ENCODE results near the gene TBC1D22A. TPM values are rescaled to one million over a fixed set of nuclear protein-coding genes. Genes with fewer than 3 reads are reported as not detected.

TBC1D22A gene
- total RNA-seq, 4 donors from 2014 or later, result 15.6 to 21.7 (median 20.5) TPM

DNA sequence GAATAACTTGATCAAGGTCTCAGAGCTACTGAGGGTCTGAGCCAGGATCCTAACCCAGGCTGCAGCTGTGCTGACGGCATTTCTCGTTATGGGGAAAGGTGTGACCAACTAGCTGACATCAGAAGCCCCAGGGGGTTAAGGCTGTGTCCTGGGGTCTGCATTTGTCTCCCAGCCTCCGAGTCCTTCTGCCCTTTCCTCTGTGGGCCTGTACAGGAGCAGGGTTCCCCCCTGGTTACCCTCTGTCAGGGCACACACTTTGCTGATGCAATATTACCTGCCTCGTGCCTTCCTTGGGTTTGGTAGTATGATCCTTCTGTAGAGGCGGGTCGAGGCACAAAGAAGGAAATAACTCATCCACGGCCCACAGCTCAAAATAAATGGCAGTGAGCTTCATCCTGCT, 183.0 kb downstream of the TBC1D22A start:
- intact Hi-C loops (cut with DNase I), result no loop called here
- Histone ChIP-seq H3K9me3 (no peaks in the 10 kb centered on the region), H3K27me3 (no peaks in the 10 kb centered on the region), H3K36me3 (peaks cover 0 to 47% (median 0%) of the 10 kb centered on the region in 3 donors), H3K27ac (no peak overlapping the region), H3K4me1 (no peaks in the 10 kb centered on the region), H3K4me3 (no peak overlapping the region)
- WGBS, 2 donors, result 80 to 87% methylated on average over 7 of the region's 7 CpGs
- no peak for DNase-seq
- TF ChIP-seq POLR2A (IDR thresholded peaks at IDR 0.05) (no peak), CTCF (IDR thresholded peaks at IDR 0.05) (no peak)

- Histone ChIP-seq H3K27ac (no peak overlapping the region), H3K4me1 (no peaks in the 10 kb centered on the region), H3K9me3 (no peaks in the 10 kb centered on the region), H3K4me3 (no peak overlapping the region), H3K36me3 (peaks cover 0 to 51% (median 0%) of the 10 kb centered on the region in 3 donors), H3K27me3 (no peaks in the 10 kb centered on the region)
- DNase-seq, result no peak
- WGBS, 2 donors, result 96% methylated on average over 5 to 7 of the region's 7 CpGs
- intact Hi-C loops (cut with DNase I), result no loop called here
- no peak for TF ChIP-seq POLR2A (IDR thresholded peaks at IDR 0.05)
- no peak for TF ChIP-seq CTCF (IDR thresholded peaks at IDR 0.05)
These were observed 184.0 kb downstream of the TBC1D22A start for GRCh38 chr22:46946383-46946962.

DNA sequence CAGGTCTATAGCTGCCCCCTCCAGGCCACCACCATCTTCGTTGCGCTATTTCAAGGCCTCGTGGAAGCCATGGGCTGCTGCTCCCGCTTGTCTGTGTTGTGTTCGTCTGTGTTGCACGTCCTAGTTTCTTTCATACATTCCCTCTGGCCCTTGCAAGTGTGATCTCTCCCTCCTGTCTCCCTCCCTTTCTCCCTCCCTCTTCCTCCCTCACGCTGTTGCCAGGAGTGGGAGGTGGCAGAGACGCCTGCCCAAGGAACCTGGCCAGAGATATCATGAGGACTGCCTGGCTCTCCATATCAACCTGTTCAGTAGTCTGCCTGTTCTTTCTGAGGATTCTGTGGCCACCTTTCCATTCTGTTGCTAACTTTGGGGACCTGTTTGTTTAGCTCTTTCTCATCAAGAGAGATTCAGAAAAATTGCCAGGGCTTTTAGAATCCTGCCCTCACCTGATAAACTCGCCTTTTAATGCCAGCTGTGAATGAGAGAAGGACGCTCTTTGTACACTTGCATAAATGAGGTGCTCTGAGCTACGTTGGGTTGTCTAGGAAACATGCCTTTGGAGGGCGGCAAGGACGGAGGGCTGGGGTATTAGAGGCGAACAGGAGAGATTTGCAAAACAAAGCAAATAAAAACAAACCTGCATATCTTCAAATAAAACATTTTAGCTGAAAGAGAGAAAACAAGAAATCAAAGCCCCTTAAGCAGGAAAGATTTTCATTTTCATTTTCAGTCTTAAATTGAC, 185.2 kb downstream of the TBC1D22A start:
- no peak for DNase-seq
- intact Hi-C loops (cut with DNase I), result no loop called here
- Histone ChIP-seq H3K4me3 (no peak overlapping the region), H3K9me3 (no peaks in the 10 kb centered on the region), H3K36me3 (peaks cover 0 to 61% (median 0%) of the 10 kb centered on the region in 3 donors), H3K27me3 (no peaks in the 10 kb centered on the region), H3K27ac (no peak overlapping the region), H3K4me1 (no peaks in the 10 kb centered on the region)
- 90 to 91% methylated on average over 11 to 13 of the region's 14 CpGs for WGBS, 2 donors
- TF ChIP-seq CTCF (IDR thresholded peaks at IDR 0.05) (no peak), POLR2A (IDR thresholded peaks at IDR 0.05) (no peak)

DNA sequence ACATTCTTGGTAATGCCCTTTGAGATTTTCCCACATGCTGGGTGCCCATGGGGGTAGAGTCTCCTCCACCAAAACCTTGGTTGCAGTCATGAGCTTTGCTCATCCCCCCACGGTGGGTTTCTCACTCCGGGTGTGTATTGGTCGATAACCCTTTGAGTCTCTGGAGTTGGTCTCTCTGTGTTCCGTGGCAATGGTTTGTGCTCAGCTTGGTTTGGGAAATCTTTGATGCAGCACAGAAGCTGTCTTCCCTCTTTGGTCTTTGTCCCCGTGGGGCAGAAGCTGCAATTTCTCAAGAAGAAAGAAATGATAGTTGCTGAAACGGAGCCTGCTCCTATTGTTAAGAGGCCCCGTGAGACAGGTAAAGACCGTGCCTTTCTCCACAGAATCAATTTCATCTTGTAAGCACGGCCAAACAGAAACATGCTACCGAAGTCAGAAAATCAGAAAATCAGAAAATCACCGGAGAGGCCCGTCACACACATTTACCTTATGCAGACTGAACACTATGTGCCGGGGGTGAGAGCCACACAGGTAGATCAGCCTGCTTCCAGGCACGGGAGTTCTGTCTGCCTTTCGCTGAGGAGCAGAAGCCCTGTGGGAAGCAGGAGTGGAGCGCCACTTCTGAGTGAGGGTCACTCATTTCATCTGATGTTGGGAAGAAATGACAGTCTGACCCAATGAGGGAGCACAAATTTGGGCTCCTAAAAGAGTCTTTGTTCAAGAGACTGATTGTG, 186.1 kb downstream of the TBC1D22A start:
- 85 to 98% methylated on average over 7 to 16 of the region's 16 CpGs for WGBS, 2 donors
- DNase-seq, result no peak
- Histone ChIP-seq H3K9me3 (no peaks in the 10 kb centered on the region), H3K4me1 (no peaks in the 10 kb centered on the region), H3K36me3 (peaks cover 0 to 53% (median 0%) of the 10 kb centered on the region in 3 donors), H3K27me3 (no peaks in the 10 kb centered on the region), H3K27ac (no peak overlapping the region), H3K4me3 (no peak overlapping the region)
- intact Hi-C loops (cut with DNase I), result no loop called here
- TF ChIP-seq CTCF (IDR thresholded peaks at IDR 0.05) (no peak), POLR2A (IDR thresholded peaks at IDR 0.05) (no peak)

DNA sequence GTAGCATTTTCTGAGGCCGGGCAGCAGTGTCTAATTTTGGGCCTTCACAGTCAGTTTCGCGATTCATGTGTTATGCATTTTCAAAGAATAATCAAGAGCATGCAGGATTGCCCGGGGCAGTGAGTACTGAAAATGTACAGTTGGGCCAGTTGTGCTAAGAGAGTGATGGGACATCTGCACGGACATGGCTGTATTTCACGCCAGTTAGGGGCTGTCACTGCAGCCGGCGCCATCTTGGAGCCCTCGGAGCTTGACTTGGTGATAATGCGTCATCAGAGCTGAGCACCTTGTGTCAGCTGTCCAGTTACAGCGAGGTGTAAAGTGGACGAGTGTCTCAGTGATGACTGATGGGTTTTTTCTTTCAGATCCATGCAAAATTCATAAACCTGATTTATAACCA, 188.9 kb downstream of the TBC1D22A start:
- H3K4me1 ChIP-seq, result no peaks in the 10 kb centered on the region
- H3K27me3 ChIP-seq, result no peaks in the 10 kb centered on the region
- WGBS, 2 donors, result 89 to 96% methylated on average over 12 of the region's 12 CpGs
- intact Hi-C loops (cut with DNase I), result no loop called here
- peaks cover 0 to 45% (median 0%) of the 10 kb centered on the region in 3 donors for H3K36me3 ChIP-seq
- no peak overlapping the region for H3K4me3 ChIP-seq
- no peak for TF ChIP-seq CTCF (IDR thresholded peaks at IDR 0.05)
- no peak for TF ChIP-seq POLR2A (IDR thresholded peaks at IDR 0.05)
- H3K9me3 ChIP-seq, result no peaks in the 10 kb centered on the region
- H3K27ac ChIP-seq, result no peak overlapping the region
- DNase-seq, result no peak
